AG10803 (cell line): Measurements from ENCODE around the gene L3MBTL3.

ENCODE experiments used
- DNase-seq: peaks from one replicate; pipeline ENCODE4 v3.0.0; 2010; ENCODE audit warnings: low read depth
- H3K4me3 ChIP-seq: 2 replicates; pipeline ENCODE4 v1.5.1; 2011; ENCODE audit warnings: mild to moderate bottlenecking, low read length, control low read depth
- TF ChIP-seq, protein P1 (sequence below): conservative IDR thresholded peaks from 2 replicates; pipeline ENCODE4 v1.5.1; 2011; ENCODE audit warnings: mild to moderate bottlenecking, low read length, control low read depth, inconsistent platforms

L3MBTL3 gene

GRCh38 chr6:130027948-130028347, 9.6 kb downstream of the L3MBTL3 start:
- DNase-seq = no peak
- H3K4me3 ChIP-seq = no peak overlapping the region
- TF ChIP-seq, protein P1, sequence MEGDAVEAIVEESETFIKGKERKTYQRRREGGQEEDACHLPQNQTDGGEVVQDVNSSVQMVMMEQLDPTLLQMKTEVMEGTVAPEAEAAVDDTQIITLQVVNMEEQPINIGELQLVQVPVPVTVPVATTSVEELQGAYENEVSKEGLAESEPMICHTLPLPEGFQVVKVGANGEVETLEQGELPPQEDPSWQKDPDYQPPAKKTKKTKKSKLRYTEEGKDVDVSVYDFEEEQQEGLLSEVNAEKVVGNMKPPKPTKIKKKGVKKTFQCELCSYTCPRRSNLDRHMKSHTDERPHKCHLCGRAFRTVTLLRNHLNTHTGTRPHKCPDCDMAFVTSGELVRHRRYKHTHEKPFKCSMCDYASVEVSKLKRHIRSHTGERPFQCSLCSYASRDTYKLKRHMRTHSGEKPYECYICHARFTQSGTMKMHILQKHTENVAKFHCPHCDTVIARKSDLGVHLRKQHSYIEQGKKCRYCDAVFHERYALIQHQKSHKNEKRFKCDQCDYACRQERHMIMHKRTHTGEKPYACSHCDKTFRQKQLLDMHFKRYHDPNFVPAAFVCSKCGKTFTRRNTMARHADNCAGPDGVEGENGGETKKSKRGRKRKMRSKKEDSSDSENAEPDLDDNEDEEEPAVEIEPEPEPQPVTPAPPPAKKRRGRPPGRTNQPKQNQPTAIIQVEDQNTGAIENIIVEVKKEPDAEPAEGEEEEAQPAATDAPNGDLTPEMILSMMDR = no peak

- no peak overlapping the region for H3K4me3 ChIP-seq
- TF ChIP-seq, protein P1 = no peak
Measured at GRCh38 chr6:130029163-130029562, 10.8 kb downstream of the L3MBTL3 start.

GRCh38 chr6:130032758-130033340, 14.5 kb downstream of the L3MBTL3 start:
- H3K4me3 ChIP-seq = no peak overlapping the region
- TF ChIP-seq, protein P1 = no peak
- DNase-seq = no peak

More at GRCh38 chr6:130029163-130029562, 10.8 kb downstream of the L3MBTL3 start:
- no peak for DNase-seq

GRCh38 chr6:130033949-130034348, 15.6 kb downstream of the L3MBTL3 start:
- no peak for DNase-seq
- TF ChIP-seq, protein P1 = no peak
- no peak overlapping the region for H3K4me3 ChIP-seq

GRCh38 chr6:130034378-130035146, 16.2 kb downstream of the L3MBTL3 start:
- DNase-seq = peak; percentile 88
- no peak overlapping the region for H3K4me3 ChIP-seq
- TF ChIP-seq, protein P1 = no peak

- DNase-seq = no peak
- TF ChIP-seq, protein P1 = no peak
- no peak overlapping the region for H3K4me3 ChIP-seq
Measured at GRCh38 chr6:130035211-130035610, 16.8 kb downstream of the L3MBTL3 start.
